NCI-H1694 (cell line): Measurements from ENCODE around the gene HPCAL1.

Source experiments
- DNase-seq: peaks from one replicate; lab custom pipeline; 2025; lab: John Stamatoyannopoulos, UW

Gene HPCAL1

DNA sequence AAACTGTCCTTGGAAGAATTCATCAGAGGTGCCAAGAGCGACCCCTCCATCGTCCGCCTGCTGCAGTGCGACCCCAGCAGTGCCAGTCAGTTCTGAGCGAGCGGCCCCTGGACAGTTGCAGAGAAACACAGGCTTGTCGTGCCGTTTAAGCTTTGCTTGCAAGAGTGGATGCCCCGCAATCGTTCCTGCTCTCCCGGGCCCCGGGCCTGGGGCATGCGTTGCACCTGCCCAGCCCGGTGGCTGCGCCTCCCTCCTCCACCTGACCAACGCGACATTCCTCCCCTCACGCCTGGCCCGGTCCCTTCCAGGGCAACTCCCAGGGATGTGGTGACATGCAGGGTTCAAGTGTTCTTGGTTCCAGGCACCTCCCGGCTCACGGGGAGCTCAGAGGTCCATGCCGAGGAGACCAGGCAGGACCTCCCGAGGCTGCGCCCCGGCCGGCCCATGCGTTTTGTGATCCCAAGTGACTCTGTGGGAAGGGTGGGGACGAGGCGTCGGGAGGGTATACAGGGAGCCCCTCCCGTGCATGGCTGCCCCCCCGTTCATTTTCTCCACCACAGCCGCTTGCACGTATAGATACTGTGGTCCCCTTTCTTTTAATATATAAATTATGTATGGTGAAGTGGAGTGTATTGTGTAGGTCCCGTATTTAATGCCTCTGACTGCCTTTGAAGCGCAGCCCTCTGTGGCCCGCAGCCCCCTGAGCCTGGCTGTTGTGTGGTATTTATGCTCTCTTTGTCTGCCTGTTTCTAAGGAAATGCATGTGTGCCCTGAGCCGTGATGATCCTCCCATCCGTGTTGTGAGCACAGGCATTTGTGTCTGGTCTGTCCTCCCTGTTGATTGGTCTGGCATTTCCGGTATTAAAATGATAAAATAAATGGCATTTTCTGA, 124.3 kb downstream of the HPCAL1 start:
- DNase-seq = no peak

DNA sequence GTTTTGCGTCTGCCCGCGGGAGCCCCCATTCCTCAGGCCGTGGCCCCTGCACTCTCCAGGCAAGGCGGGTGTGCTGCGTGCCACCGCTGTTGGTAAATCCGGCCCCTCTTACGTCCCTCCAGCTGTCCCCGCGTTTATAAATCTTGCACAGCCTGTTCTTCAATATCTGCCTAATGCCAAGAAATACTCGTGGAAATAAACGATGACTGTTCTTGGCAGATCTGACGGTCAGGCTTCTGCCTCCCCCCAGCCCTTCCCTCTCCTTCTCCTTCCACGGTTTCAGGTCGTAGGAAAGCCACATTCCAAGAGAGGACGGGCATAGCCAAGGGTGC, 124.9 kb downstream of the HPCAL1 start:
- DNase-seq = no peak

DNA sequence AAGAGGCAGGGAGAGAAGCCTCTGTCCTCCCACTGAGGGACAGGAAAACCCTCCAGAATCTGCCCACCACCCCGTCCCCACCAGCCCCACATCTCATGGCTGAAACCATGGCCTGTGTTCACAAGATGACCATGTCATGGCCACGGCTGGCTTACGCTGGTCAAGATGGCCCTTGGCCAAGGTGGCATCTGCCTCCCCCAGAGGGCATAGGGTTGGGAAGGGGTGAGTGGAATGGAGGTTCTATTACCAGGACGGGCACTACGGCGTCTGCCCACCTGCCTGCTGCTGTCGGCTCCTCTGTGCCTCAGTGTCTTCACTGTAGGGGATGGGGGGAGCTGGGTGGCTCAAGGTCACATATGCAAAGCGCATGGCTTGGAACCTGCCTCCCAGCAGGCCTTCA, 125.7 kb downstream of the HPCAL1 start:
- DNase-seq = no peak

DNA sequence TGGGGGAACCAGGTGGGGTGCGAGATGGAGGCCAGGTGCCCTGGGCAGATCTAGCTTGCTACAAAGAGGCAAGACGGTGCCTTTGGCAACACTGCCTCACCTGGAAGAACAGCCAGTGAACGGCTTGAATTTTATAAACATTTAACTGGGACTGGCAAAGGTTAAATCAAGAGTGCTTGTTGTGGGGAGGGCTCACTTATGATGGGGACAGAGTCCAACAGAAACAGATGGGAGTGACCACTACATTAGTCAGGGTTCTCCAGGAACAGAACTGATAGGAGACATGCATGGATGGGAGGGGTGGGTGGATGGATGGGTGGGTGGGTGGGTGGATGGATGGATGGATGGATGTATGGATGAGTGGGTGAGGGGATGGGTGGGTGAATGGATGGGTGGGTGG, 126.2 kb downstream of the HPCAL1 start:
- no peak for DNase-seq

GRCh38 chr2:10430886-10431622, 128.3 kb downstream of the HPCAL1 start:
- no peak for DNase-seq

DNA sequence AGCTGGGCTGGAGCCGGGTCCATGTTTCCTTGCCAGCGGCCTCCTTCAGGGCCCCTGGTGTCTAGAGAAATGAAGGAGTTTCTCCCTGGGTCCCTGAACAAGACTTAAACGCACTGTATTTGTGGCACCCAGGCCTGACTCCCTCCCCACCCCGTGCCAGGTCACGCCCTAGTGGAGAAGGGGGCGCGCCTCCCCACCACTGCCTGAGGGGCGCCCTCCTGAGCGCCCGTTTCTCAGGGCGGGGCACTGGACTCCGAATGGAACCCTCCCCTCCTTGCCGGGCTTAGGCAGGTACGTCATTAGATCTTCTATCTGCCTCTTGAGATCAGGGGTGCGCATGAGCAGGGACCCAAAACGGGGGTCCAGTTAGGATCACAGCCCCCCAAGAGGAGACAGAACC, 129.1 kb downstream of the HPCAL1 start:
- DNase-seq = no peak

GRCh38 chr2:10432311-10433181, 129.8 kb downstream of the HPCAL1 start:
- DNase-seq = no peak

DNA sequence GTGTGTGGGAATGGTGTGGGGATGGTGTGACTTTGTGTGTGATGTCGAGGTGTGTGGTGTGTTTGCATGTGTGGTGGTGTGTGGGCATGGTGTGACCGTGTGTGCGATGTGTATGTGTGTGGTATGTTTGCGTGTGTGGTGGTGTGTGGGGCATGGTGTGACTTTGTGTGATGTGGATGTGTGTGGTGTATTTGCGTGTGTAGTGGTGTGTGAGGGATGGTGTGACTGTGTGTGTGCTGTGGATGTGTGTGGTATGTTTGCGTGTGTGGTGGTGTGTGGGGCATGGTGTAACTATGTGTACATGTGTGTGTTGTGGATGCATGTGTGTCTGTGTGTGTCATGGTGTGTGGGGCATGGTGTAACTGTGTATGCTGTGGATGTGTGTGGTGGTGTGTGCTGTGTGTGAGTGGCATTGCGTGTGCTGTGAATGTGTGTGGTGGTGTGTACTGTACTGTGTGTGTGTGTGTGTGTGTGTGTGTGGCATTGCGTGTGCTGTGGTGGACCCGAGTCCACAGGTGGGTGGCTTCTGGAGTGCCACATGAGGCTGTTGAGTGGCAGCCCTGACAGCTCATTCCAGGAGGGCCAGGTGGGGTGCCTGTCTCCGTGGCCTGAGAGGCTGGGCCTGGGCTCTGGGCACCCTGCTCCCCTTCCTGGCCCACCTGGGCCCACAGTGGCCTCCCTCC, 130.7 kb downstream of the HPCAL1 start:
- no peak for DNase-seq

GRCh38 chr2:10433947-10434885, 131.5 kb downstream of the HPCAL1 start:
- DNase-seq = no peak

- DNase-seq = peak; percentile 53
These were observed 132.4 kb downstream of the HPCAL1 start for GRCh38 chr2:10434886-10435819.

DNA sequence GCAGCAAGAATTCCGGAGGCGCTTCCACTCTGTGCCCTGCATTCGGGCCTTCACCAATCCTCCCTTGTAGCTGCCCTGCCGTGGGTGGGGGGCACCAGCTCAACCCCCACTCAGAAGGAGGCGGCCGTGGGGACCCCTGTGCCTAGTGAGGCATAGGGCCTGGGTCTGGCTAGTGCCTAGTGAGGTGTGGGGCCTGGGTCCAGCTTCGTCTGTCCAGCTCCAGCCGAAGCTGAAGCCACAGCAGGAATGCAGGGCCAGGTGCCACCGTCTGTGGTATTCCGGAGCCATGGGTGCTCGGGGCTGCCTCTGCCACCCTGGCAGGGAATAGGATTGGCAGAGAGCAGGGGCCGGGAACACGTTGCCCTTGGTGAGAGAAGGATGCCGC, 133.1 kb downstream of the HPCAL1 start:
- no peak for DNase-seq

GRCh38 chr2:10436583-10437110, 133.9 kb downstream of the HPCAL1 start:
- no peak for DNase-seq

DNA sequence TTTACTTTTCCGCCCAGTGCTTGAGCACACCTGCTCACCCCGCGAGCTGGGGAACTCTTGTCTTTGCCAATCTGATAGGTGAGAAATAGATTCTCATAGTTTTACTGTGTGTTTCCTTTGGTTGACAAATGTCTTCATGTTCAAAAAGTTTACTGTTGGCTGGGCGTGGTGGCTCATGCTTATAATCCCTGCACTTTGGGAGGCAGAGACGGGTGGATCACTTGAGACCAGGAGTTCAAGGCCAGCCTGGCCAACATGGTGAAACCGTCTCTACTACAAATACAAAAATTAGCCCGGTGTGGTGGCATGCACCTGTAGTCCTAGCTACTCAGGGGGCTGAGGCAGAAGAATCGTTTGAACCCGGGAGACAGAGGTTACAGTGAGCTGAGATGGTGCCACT, 135.1 kb downstream of the HPCAL1 start:
- no peak for DNase-seq

GRCh38 chr2:10438688-10439087, 136.0 kb downstream of the HPCAL1 start:
- no peak for DNase-seq

- DNase-seq = no peak
These were observed 136.6 kb downstream of the HPCAL1 start for GRCh38 chr2:10439185-10439879.

DNA sequence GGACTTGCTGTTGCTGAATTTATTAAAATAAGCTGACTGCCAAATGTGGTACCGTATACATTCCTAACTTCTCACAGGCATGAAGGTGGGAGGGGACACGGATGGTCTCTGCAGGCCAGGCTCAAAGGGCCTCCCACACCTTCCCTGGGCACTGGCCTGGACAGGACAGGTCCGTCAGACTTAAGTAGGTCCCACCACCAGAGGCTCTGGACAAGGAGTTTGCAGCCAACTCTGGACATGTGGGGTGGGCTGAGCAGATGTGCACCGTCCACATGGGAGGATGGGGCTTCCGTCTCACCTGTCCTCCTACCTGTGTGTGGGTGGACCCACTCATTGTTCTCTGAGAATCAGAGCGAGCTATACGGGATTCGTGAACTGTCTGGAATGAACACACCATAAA, 137.3 kb downstream of the HPCAL1 start:
- DNase-seq = no peak

DNA sequence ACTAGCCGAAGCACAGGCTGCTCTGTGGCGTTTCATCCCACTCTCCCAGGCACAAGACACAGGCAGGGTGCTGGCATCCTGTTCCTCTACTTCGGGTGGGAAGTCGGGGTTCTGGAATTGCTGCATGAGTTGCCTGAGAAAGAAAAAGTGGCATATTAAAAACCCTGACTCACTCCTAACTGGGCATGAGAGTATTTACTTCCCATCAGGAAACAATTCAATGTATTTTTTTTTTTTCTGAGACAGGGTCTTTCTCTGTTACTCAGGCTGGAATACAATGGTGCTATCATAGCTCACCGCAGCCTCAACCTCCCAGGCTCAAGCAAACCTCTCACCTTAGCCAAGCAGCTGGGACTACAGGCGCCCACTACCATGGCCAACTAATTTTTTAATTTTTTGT, 138.0 kb downstream of the HPCAL1 start:
- DNase-seq = no peak

DNA sequence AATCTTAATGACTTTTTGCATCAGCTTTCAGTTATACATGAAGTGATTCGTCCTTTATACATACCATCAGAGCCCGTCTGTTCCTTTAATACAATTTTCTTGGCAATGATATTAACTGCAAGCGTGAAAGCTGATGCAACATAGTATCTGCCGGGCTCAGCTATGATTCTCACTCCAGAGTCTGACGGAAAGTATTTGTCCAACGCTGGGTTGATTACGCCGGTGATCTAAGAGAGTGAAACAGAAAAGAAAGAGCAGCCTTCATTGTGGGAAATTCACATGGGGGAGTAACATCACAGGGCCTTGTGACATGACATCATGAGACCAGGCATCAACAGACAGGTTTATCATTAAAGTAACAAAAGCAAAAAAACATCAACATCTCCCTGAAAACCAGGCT, 139.2 kb downstream of the HPCAL1 start:
- no peak for DNase-seq
